G401 (cell line): ENCODE data around the gene KLHL29. TPM values are rescaled to one million over a fixed set of nuclear protein-coding genes. Genes with fewer than 3 reads are reported as not detected.

ENCODE experiments used
- DNase-seq: peaks from one replicate; pipeline ENCODE4 v3.0.0-alpha.2; 2015; ENCODE audit warnings: low spot score
- in situ Hi-C: cut with HindIII; loops from 2 replicates; pipeline ENCODE4 v1.10.0; 2016; ENCODE audit warnings: low sequenced_read_pairs, mixed read lengths
- total RNA-seq: library from RNA; depleted of rRNA; stranded (reverse); fragments of >200 nt; shearing (Covaris generic); gene quantifications from 2 replicates; pipeline ENCODE4 v1.2.3, GENCODE V29; 2014

The KLHL29 gene
- total RNA-seq, 1 experiment from 2014 or later, result not detected

- DNase-seq, result no peak
- in situ Hi-C loops, result no loop called here
Measured at GRCh38 chr2:23418056-23418455, 33.1 kb downstream of the KLHL29 start.

GRCh38 chr2:23418461-23418911 is 33.5 kb downstream of the KLHL29 start:
- in situ Hi-C loops, result no loop called here

GRCh38 chr2:23419171-23420090 is 34.5 kb downstream of the KLHL29 start:
- in situ Hi-C loops, result no loop called here
- no peak for DNase-seq

More at GRCh38 chr2:23418461-23418911, 33.5 kb downstream of the KLHL29 start:
- DNase-seq, result no peak

GRCh38 chr2:23420091-23420839 is 35.3 kb downstream of the KLHL29 start:
- no peak for DNase-seq
- in situ Hi-C loops, result no loop called here

GRCh38 chr2:23420840-23421476 is 36.0 kb downstream of the KLHL29 start:
- in situ Hi-C loops, result no loop called here
- DNase-seq, result no peak

- in situ Hi-C loops, result no loop called here
- no peak for DNase-seq
Measured at GRCh38 chr2:23422089-23423061, 37.4 kb downstream of the KLHL29 start.

GRCh38 chr2:23423062-23423872 is 38.3 kb downstream of the KLHL29 start:
- no peak for DNase-seq
- in situ Hi-C loops, result no loop called here

GRCh38 chr2:23423873-23424680 is 39.1 kb downstream of the KLHL29 start:
- in situ Hi-C loops, result no loop called here
- no peak for DNase-seq

GRCh38 chr2:23425338-23425871 is 40.4 kb downstream of the KLHL29 start:
- in situ Hi-C loops, result no loop called here
- peak; percentile 58 for DNase-seq

GRCh38 chr2:23425885-23426262 is 40.9 kb downstream of the KLHL29 start:
- no peak for DNase-seq
- in situ Hi-C loops, result no loop called here

- no peak for DNase-seq
- in situ Hi-C loops, result no loop called here
Measured at GRCh38 chr2:23426263-23426905, 41.4 kb downstream of the KLHL29 start.

GRCh38 chr2:23427350-23427749 is 42.4 kb downstream of the KLHL29 start:
- no peak for DNase-seq
- in situ Hi-C loops, result no loop called here

GRCh38 chr2:23427976-23428375 is 43.0 kb downstream of the KLHL29 start:
- DNase-seq, result no peak
- in situ Hi-C loops, result no loop called here

GRCh38 chr2:23429036-23429435 is 44.1 kb downstream of the KLHL29 start:
- DNase-seq, result no peak
- in situ Hi-C loops, result no loop called here

- in situ Hi-C loops, result no loop called here
- no peak for DNase-seq
Measured at GRCh38 chr2:23430263-23430662, 45.3 kb downstream of the KLHL29 start.

GRCh38 chr2:23432531-23432930 is 47.6 kb downstream of the KLHL29 start:
- in situ Hi-C loops, result no loop called here
- DNase-seq, result no peak
